WTC11 (cell line): ENCODE data around the gene NR3C1.

Experiments used
- AFF4 ChIP-seq: sonication (generic); formaldehyde crosslinking; IDR thresholded peaks from 2 replicates; pipeline ENCODE4 v1.8.1; 2023; ENCODE audit warnings: mild to moderate bottlenecking, missing genetic modification reagents, borderline replicate concordance
- ATF1 ChIP-seq: sonication (generic); formaldehyde crosslinking; IDR thresholded peaks from 2 replicates; pipeline ENCODE4 v1.8.1; 2023; ENCODE audit warnings: mild to moderate bottlenecking, moderate library complexity, missing genetic modification reagents
- CREB1 ChIP-seq: sonication (generic); formaldehyde crosslinking; IDR thresholded peaks from 2 replicates; pipeline ENCODE4 v1.8.0; 2023; ENCODE audit warnings: mild to moderate bottlenecking, missing genetic modification reagents
- CTCF ChIP-seq: fragments of 200-600 bp; IDR thresholded peaks from 2 replicates; pipeline ENCODE4 v1.8.0; 2022; ENCODE audit warnings: antibody characterized with exemption
- ELF4 ChIP-seq: sonication (generic); formaldehyde crosslinking; IDR thresholded peaks from 2 replicates; pipeline ENCODE4 v1.8.1; 2022; ENCODE audit warnings: low read depth, mild to moderate bottlenecking, moderate library complexity, missing genetic modification reagents
- FOXP4 ChIP-seq: sonication (generic); formaldehyde crosslinking; IDR thresholded peaks from 2 replicates; pipeline ENCODE4 v1.8.0; 2022; ENCODE audit warnings: mild to moderate bottlenecking, missing genetic modification reagents
- NR3C1 ChIP-seq: sonication (generic); formaldehyde crosslinking; conservative IDR thresholded peaks from 2 replicates; pipeline ENCODE4 v1.8.1; 2023; ENCODE audit warnings: low read depth, mild to moderate bottlenecking, missing genetic modification reagents
- SMAD3 ChIP-seq: sonication (generic); formaldehyde crosslinking; IDR thresholded peaks from 2 replicates; pipeline ENCODE4 v1.8.0; 2022; ENCODE audit warnings: missing genetic modification reagents, mild to moderate bottlenecking, borderline replicate concordance
- ZNF138 ChIP-seq: sonication (generic); formaldehyde crosslinking; conservative IDR thresholded peaks from 2 replicates; pipeline ENCODE4 v1.8.1; 2022; ENCODE audit warnings: mild to moderate bottlenecking, moderate library complexity, missing genetic modification reagents
- ZNF263 ChIP-seq: sonication (generic); formaldehyde crosslinking; IDR thresholded peaks from 2 replicates; pipeline ENCODE4 v1.8.1; 2022; ENCODE audit warnings: low read depth, mild to moderate bottlenecking, moderate library complexity, missing genetic modification reagents
- TF ChIP-seq, protein P1 (sequence below): sonication (generic); formaldehyde crosslinking; IDR thresholded peaks from 2 replicates; pipeline ENCODE4 v1.8.0; 2022; ENCODE audit warnings: mild to moderate bottlenecking, missing genetic modification reagents
- TF ChIP-seq, protein P2 (sequence below): sonication (generic); formaldehyde crosslinking; IDR thresholded peaks from 2 replicates; pipeline ENCODE4 v1.8.1; 2023; ENCODE audit warnings: mild to moderate bottlenecking, missing genetic modification reagents, moderate library complexity
- TF ChIP-seq, protein P3 (sequence below): sonication (generic); formaldehyde crosslinking; IDR thresholded peaks from 2 replicates; pipeline ENCODE4 v1.8.0; 2022; ENCODE audit warnings: mild to moderate bottlenecking, missing genetic modification reagents
- TF ChIP-seq, protein P4 (sequence below): sonication (generic); formaldehyde crosslinking; IDR thresholded peaks from 2 replicates; pipeline ENCODE4 v1.8.0; 2022; ENCODE audit warnings: mild to moderate bottlenecking, missing genetic modification reagents

GRCh38 chr5:143395638-143396352 is 7.7 kb downstream of the NR3C1 start:
- TF ChIP-seq AFF4 (CRISPR knock-in tag) = no peak
- no peak for TF ChIP-seq CTCF
- no peak for TF ChIP-seq ZNF263 (CRISPR knock-in tag)
- TF ChIP-seq ELF4 (CRISPR knock-in tag) = no peak
- TF ChIP-seq, protein P1, sequence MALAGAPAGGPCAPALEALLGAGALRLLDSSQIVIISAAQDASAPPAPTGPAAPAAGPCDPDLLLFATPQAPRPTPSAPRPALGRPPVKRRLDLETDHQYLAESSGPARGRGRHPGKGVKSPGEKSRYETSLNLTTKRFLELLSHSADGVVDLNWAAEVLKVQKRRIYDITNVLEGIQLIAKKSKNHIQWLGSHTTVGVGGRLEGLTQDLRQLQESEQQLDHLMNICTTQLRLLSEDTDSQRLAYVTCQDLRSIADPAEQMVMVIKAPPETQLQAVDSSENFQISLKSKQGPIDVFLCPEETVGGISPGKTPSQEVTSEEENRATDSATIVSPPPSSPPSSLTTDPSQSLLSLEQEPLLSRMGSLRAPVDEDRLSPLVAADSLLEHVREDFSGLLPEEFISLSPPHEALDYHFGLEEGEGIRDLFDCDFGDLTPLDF = no peak
- TF ChIP-seq, protein P2, sequence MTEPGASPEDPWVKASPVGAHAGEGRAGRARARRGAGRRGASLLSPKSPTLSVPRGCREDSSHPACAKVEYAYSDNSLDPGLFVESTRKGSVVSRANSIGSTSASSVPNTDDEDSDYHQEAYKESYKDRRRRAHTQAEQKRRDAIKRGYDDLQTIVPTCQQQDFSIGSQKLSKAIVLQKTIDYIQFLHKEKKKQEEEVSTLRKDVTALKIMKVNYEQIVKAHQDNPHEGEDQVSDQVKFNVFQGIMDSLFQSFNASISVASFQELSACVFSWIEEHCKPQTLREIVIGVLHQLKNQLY (CRISPR knock-in tag) = no peak
- TF ChIP-seq ATF1 (CRISPR knock-in tag) = no peak
- no peak for TF ChIP-seq CREB1 (CRISPR knock-in tag)
- TF ChIP-seq FOXP4 (CRISPR knock-in tag) = no peak
- TF ChIP-seq, protein P3, sequence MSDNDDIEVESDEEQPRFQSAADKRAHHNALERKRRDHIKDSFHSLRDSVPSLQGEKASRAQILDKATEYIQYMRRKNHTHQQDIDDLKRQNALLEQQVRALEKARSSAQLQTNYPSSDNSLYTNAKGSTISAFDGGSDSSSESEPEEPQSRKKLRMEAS (CRISPR knock-in tag) = no peak
- TF ChIP-seq SMAD3 = no peak
- TF ChIP-seq, protein P4, sequence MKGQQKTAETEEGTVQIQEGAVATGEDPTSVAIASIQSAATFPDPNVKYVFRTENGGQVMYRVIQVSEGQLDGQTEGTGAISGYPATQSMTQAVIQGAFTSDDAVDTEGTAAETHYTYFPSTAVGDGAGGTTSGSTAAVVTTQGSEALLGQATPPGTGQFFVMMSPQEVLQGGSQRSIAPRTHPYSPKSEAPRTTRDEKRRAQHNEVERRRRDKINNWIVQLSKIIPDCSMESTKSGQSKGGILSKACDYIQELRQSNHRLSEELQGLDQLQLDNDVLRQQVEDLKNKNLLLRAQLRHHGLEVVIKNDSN (CRISPR knock-in tag) = no peak
- no peak for TF ChIP-seq ZNF138 (CRISPR knock-in tag)
- no peak for TF ChIP-seq NR3C1 (CRISPR knock-in tag)
